HepG2 (cell line): ENCODE data around the gene LSMEM2. TPM values are rescaled to one million over a fixed set of nuclear protein-coding genes. Genes with fewer than 3 reads are reported as not detected.
A peak's percentile ranks its signal among the peaks of the same experiment; 100 is the strongest.

Experiments
- AHDC1 ChIP-seq: sonication (generic); formaldehyde crosslinking; IDR thresholded peaks from 2 replicates; pipeline ENCODE4 v1.5.1; 2020; ENCODE audit warnings: mild to moderate bottlenecking, missing genetic modification reagents, borderline replicate concordance
- ATF7-NPFF ChIP-seq: sonication (generic); formaldehyde crosslinking; IDR thresholded peaks from 2 replicates; pipeline ENCODE4 v1.8.1; 2023; ENCODE audit warnings: mild to moderate bottlenecking, low read depth, missing genetic modification reagents, moderate library complexity
- CENPX ChIP-seq: sonication (generic); formaldehyde crosslinking; IDR thresholded peaks from 2 replicates; pipeline ENCODE4 v1.9.0; 2021; ENCODE audit warnings: mild to moderate bottlenecking, missing genetic modification reagents, moderate library complexity
- HNRNPH1 ChIP-seq: fragments of 200-400 bp; formaldehyde crosslinking; optimal IDR thresholded peaks from 2 replicates; pipeline ENCODE3; 2017; ENCODE audit warnings: mild to moderate bottlenecking, low read depth, low read length
- HOXD1 ChIP-seq: sonication (generic); formaldehyde crosslinking; IDR thresholded peaks from 2 replicates; pipeline ENCODE4 v1.5.0; 2020; ENCODE audit warnings: missing genetic modification reagents
- KLF12 ChIP-seq: sonication (generic); formaldehyde crosslinking; IDR thresholded peaks from 2 replicates; pipeline ENCODE4 v1.4.0; 2020; ENCODE audit warnings: missing genetic modification reagents, borderline replicate concordance
- LRRFIP1 ChIP-seq: sonication (generic); formaldehyde crosslinking; conservative IDR thresholded peaks from 2 replicates; pipeline ENCODE4 v1.4.0; 2020; ENCODE audit warnings: missing genetic modification reagents
- SALL1 ChIP-seq: sonication (generic); formaldehyde crosslinking; IDR thresholded peaks from 2 replicates; pipeline ENCODE4 v1.8.0; 2022; ENCODE audit warnings: mild to moderate bottlenecking, missing genetic modification reagents
- ZNF17 ChIP-seq: sonication (generic); formaldehyde crosslinking; IDR thresholded peaks from 2 replicates; pipeline ENCODE4 v1.5.0; 2020; ENCODE audit warnings: mild to moderate bottlenecking, missing genetic modification reagents
- ZNF530 ChIP-seq: sonication (generic); formaldehyde crosslinking; IDR thresholded peaks from 2 replicates; pipeline ENCODE4 v1.5.0; 2020; ENCODE audit warnings: low read depth, mild to moderate bottlenecking, missing genetic modification reagents
- ZNF597 ChIP-seq: sonication (generic); formaldehyde crosslinking; IDR thresholded peaks from 2 replicates; pipeline ENCODE4 v1.5.0; 2020; ENCODE audit warnings: missing genetic modification reagents
- ZNF674 ChIP-seq: sonication (generic); formaldehyde crosslinking; IDR thresholded peaks from 2 replicates; pipeline ENCODE4 v1.5.0; 2020; ENCODE audit warnings: low read depth, mild to moderate bottlenecking, missing genetic modification reagents
- ZNF703 ChIP-seq: sonication (generic); formaldehyde crosslinking; IDR thresholded peaks from 2 replicates; pipeline ENCODE4 v1.5.1; 2020; ENCODE audit warnings: missing genetic modification reagents, mild to moderate bottlenecking, moderate library complexity, borderline replicate concordance
- ZNF704 ChIP-seq: sonication (generic); formaldehyde crosslinking; IDR thresholded peaks from 2 replicates; pipeline ENCODE4 v1.8.1; 2023; ENCODE audit warnings: mild to moderate bottlenecking, inconsistent platforms, moderate library complexity, missing genetic modification reagents, borderline replicate concordance
- polyA plus RNA-seq, 8 experiments: library from polyadenylated mRNA; depleted of rRNA in 3 of 8; stranded (reverse) in 7 of 8; unstranded in 1 of 8; fragments of >200 nt; fragmentation: Illumina TruSeq in 4 of 8; extraction: Trizol in 4 of 8; gene quantifications; 2 replicates each; pipeline versions ENCODE4 v1.2.1 to v1.2.3, GENCODE V29; 2011 to 2016; ENCODE audit warnings: low read depth in 4 of 8, missing spikeins in 1 of 8, mixed read lengths in 1 of 8; ENCODE audit not compliant: insufficient read depth in 1 of 8
- total RNA-seq, 5 experiments: library from RNA; depleted of rRNA; stranded (reverse); fragments of >200 nt; fragmentation: Illumina TruSeq; extraction: Trizol; gene quantifications; 2 replicates each; pipeline ENCODE4 v1.2.3, GENCODE V29; 2016; ENCODE audit warnings: low read depth in 1 of 5
- TF ChIP-seq, protein P1 (sequence below): sonication (generic); formaldehyde crosslinking; IDR thresholded peaks from 2 replicates; pipeline ENCODE4 v1.5.0; 2020; ENCODE audit warnings: mild to moderate bottlenecking, missing genetic modification reagents

LSMEM2 gene
- total and polyA plus RNA-seq, 2 of the 13 experiments (the other 11 are each of a cell fraction or from before 2014, with no cell fraction given) = 0.07 to 0.41 TPM

DNA sequence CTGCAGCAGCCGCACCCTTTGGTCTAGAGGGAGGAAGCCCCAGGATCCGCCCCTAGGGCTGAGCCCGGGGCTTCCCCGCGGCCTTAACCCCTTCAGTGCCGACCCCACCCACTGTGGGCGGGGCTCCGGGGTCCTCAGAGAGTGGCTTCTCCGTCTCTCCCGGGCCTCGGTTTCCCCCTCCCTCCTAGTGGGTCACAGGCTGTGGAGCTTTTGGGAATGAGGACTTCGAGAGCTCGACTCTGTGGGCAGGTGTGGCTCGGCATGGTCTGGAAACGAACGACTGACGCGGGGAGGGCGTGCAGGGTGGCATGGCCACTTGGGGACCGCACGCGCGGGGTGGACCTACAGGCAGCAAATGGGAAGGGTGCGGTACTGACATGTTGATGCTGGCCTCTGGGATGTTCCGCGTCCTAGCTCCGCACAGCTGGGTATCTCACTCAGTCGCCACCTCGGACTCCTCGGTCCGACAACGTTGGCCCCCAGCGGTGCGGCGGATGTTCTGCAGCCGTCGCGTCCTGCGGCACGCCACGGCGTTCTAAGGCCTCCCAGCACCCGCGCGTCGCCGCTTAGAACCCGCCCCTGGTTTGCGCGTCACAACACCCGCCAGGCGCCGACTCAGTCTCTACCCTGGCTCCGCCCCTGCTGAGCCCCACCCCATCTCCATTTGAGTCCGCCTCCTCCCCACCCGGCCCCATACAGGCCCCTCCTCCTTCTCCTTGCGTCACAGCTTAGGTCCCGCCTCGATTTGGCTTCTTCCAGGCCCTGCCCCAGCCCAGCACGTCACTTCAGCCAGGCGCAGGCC lies 20.1 kb downstream of the LSMEM2 start, which contains the start of the genes HYAL3 and NAA80 (continued):
- TF ChIP-seq ZNF704 (no peak), LRRFIP1 (CRISPR knock-in tag) (no peak), ZNF597 (CRISPR knock-in tag) (no peak), ZNF703 (peak; percentile 62; the same call in 1 of the 2 replicates), AHDC1 (no peak), ZNF17 (no peak), HNRNPH1 (peak; percentile 95), ATF7-NPFF (CRISPR knock-in tag) (peak; percentile 52; the same call in 1 of the 2 replicates), ZNF530 (CRISPR knock-in tag) (no peak), ZNF674 (CRISPR knock-in tag) (no peak), HOXD1 (CRISPR knock-in tag) (peak; percentile 84), CENPX (CRISPR knock-in tag) (no peak), KLF12 (CRISPR knock-in tag) (no peak; the same call in none of the 2 replicates), SALL1 (CRISPR knock-in tag) (peak; percentile 66)
- TF ChIP-seq, protein P1, sequence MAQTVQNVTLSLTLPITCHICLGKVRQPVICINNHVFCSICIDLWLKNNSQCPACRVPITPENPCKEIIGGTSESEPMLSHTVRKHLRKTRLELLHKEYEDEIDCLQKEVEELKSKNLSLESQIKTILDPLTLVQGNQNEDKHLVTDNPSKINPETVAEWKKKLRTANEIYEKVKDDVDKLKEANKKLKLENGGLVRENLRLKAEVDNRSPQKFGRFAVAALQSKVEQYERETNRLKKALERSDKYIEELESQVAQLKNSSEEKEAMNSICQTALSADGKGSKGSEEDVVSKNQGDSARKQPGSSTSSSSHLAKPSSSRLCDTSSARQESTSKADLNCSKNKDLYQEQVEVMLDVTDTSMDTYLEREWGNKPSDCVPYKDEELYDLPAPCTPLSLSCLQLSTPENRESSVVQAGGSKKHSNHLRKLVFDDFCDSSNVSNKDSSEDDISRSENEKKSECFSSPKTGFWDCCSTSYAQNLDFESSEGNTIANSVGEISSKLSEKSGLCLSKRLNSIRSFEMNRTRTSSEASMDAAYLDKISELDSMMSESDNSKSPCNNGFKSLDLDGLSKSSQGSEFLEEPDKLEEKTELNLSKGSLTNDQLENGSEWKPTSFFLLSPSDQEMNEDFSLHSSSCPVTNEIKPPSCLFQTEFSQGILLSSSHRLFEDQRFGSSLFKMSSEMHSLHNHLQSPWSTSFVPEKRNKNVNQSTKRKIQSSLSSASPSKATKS = no peak
